Stimulated activated CD8-positive, alpha-beta memory T cell treated with anti-CD3 and anti-CD28 coated beads, Interleukin-4, amount 100 ng/mL, for 24 hours (primary cell): ENCODE data around the gene OPCML.

Experiments used
- DNase-seq: peaks from one replicate; pipeline ENCODE4 v3.0.0-alpha.2; 2020; ENCODE audit warnings: low read depth

The OPCML gene

DNA sequence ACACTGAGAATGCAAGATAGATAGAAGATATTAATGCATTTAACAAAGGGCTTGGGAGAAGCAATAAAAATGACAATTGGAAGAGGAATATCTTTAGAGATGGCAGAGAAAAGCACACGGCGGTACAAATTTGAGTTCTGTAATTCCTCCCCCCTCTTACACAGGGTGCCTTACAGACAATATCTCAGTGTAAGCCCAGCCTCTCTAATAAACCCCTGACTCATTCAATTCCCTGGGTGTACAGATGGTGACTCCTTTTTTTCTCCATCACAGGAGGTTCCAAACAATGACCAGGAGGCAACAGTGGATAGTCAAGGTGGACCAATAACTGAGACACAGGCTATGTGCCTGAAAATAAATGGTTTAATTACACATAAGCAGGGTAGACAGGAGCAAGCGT is 598.6 kb downstream of the OPCML start:
- no peak for DNase-seq

DNA sequence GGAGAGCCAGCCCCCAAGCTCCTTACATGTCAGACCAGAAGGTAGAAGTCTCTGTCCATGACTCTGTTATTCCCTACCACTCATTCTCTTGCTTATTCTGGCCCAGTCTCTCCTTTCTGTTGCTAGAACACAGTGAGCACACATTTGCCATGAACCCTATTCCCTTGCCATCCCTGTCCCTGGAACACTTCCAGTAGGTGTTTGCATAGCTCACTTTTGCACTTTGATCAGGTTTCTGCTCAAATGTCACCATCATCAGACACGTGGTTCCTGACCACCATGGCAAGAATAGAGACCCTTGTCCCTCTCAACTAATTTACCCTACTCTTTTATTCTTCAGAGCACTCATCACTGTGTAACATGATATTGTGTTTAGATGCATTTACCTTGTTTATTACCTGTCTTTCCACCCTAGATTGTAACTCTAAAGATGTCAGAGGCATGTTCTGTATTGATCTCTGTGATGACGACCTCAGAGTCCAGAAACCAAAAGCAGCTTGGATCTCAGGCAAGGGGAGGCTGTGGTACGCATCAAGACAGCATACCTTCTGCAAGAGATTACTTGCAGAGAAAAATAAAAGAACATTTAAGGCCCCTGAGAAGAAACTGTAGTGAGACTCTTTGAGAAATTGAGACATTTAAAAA is 606.4 kb downstream of the OPCML start:
- DNase-seq, result no peak

GRCh38 chr11:132921597-132921996 is 610.7 kb downstream of the OPCML start:
- no peak for DNase-seq

- DNase-seq, result no peak
Observed at GRCh38 chr11:132920451-132921096, 611.7 kb downstream of the OPCML start.

DNA sequence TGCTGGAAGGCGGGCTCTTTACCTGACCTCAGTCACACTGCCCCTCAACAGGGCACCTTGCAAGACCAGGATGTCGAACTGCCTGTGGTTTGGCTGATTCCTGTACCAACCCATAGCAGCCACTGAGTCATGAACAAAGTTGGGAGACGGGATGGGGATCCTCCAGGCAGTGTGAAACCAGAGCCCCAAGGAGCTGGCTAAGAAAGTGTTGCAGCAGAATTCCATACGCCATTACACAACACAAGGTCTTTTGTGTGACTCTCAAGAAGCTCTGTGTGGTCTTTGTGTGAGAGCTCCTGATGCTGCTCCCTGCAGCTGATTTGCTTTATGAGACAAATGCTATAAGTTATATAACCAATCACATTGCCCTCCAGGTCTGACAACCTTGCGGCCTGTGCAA is 617.7 kb downstream of the OPCML start:
- no peak for DNase-seq

DNA sequence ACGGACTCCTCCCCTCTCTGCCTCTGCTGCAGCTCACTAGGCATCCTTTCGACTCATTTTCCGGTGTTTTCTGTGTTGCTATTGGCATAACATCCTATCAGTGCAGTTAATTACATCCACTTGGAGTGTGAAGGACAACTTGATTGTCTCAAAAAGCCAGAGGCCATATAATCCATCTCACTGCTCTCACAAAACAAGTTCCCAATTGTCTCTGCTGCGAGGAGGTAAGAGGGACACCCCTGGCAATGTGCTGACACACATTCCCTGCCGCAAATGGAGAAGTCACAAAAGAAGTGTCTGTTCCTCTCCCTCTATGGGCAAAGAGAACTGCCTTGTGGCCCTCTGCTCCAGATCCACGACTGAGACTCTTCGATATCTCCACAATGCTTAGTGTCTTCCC is 618.4 kb downstream of the OPCML start:
- no peak for DNase-seq

DNA sequence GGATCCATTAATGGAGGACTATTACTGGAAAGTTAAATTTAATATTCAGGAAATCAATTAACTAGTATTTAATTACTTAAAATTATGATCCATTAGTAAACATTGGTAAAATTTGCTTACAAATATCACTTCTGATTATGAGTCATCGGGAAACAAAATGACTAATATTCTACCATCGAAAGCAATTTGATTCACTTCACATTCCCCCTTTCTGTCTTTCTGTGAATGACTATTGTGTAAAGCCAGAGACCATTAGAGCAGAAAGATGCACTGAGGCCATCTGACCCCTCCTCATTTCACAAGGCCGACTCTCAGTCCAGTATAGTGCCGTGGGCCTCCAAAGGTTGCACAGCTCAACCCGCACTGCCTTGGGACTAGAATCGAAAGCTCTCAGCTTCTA is 619.0 kb downstream of the OPCML start:
- DNase-seq, result no peak

DNA sequence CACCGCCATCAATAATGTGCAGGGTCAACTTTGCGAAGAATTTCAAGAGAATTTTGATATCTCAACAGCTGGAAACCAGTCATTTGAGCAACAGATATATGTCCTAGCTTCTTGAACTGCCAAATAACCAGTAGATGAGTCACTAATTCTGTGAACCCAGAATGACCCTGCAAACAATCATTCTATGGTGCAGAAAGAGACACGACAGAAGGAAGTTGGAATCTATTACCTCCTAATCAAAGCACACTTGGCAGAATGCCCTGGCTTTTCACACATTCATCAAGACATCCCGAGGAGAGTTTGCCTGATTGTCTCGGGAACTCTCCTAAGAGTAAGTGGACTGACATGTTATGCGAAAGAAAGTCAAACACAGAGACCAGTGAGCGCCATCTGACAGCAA is 621.1 kb downstream of the OPCML start:
- no peak for DNase-seq

GRCh38 chr11:132910011-132910760 is 622.1 kb downstream of the OPCML start:
- no peak for DNase-seq

DNA sequence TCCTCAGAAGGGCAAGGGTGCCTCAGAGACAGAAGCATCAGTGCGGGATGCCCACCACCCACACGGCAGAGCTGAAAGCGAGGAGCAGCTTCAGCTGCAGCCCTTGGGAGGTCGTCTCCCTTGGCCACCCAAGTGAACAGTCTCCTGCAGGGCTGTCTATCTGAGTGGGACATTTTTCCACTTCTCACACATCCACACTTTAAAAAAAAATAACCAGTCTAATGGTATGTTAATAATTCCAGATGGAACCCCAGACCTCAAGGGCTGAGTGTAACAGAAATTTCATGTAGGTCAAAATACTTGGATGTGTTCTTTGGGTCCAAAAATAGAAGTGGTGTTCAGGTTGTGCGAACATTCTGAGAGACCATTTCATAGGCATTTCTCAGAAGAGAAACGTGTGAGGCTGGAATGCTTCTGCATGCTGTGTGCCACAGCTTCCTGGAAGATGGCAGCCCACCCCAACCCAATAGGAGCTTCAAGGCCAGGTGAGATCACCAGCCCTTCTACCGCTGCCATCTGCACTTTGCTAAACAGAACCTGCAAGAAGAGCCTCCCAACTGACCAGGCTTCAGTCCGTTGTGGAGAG is 623.2 kb downstream of the OPCML start:
- DNase-seq, result no peak

DNA sequence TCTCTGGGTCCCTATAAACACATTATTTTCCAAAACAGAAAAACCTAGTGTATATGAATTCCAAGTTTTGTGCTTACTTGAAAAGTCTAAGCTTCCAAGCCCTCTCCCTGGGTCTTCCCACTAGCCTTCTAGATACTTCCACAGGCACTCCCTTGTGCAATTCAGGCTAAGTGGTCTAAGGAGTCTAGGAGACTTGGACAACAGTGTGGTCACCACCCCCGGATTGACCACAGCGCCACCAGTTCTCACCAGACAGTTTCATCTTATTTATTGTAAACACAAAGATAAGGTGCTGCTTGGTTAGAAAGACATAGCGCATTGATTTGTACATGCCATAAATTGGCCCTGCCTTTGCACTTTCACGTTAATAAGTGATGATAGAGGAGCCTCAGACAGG is 623.9 kb downstream of the OPCML start:
- DNase-seq, result no peak

GRCh38 chr11:132907651-132908413 is 624.5 kb downstream of the OPCML start:
- no peak for DNase-seq

- DNase-seq, result no peak
Observed at GRCh38 chr11:132904607-132905006, 627.7 kb downstream of the OPCML start.

DNA sequence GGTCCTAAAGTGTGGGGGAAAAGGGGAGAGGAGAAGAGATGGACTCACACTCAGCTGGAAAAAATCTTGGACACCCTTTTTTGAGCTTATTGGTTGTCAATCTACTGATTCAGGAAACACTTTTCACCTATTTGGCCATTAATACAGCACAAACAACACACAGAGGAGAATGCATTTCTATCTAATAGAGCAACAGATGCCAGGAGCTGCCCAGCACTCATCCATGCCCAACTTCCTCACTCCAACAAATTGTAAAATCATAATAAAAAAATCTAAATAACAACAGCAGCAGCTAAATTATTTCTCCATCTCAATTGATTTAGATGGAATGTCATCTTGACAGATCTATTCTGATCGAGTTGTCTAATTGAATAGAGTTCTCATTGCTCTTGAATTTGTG is 628.2 kb downstream of the OPCML start:
- no peak for DNase-seq

- no peak for DNase-seq
Observed at GRCh38 chr11:132901638-132902471, 630.4 kb downstream of the OPCML start.

DNA sequence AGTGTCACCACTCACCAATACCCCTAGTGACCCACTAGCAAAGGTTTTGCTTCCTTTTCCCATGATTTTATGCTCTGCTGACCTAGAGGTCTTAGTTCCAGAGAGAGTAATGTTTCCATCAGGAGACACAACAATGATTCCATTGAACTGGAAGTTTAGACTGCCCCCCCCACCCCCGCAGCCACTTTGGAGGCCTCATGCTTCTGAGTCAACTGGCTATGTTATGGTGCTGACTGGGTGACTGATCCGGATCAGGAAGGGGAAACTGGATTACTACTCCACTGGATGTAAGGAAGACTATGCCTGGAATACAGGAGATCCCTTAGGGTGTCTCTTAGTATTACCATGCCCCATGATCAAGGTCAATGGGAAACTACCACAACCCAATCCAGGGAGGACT is 633.6 kb downstream of the OPCML start:
- no peak for DNase-seq

GRCh38 chr11:132898021-132898420 is 634.3 kb downstream of the OPCML start:
- no peak for DNase-seq

- no peak for DNase-seq
Observed at GRCh38 chr11:132895340-132895739, 637.0 kb downstream of the OPCML start.

DNA sequence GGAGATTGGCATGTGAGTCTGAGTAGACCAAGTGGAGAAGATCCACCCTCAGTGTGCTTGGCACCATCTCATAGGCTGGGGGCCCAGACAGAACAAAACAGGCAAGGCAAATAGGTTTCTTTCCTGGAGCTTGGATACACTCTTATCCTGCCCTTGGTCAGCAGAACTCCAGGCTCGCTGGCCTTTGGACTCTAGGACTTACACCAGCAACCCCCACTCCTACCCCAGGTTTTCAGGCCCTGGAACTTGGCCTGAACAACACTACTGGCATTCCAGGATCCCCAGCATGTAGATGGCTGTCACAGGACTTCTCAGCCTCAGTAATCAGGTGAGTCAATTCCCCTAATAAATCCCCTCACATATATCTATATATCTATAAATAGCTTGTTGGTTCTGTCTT is 637.7 kb downstream of the OPCML start:
- DNase-seq, result no peak

GRCh38 chr11:132892876-132893275 is 639.4 kb downstream of the OPCML start:
- no peak for DNase-seq

- DNase-seq, result no peak
Observed at GRCh38 chr11:132888226-132888625, 644.1 kb downstream of the OPCML start.
